ENCODE measurements around the gene ELMO1. TPM values are rescaled to one million over a fixed set of nuclear protein-coding genes. Genes with fewer than 3 reads are reported as not detected.
A peak's percentile ranks its signal among the peaks of the same experiment; 100 is the strongest.

Gene ELMO1
- total and polyA plus RNA-seq, 2 experiments from 2014 or later: 6.5 to 24.9 TPM

DNA sequence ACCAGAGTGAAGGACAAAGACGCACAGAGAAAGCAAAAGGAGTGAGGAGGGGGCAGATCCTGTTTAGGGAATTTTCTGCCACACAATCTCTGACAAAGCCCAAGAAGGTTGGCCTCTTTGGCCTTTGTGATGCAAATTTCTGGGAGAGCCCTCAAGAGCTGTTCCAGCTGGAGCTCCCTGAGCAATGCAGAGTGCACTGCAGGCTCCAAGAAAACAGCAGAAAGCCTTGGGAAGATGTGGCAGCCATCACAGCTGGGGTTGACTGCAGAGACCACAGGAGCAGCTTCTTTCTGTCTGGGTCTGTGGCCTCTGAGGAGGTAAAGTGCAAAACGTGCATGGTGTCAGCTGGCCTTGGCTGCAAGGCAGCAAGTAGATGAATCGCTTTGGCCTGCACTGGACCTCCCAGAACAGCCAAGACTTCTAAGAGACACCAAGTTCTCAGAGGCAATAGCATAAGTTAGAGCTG is 200.2 kb downstream of the ELMO1 start:
- Histone ChIP-seq H3K4me3 (peak overlapping the region; percentile 12; the same call in 1 of the 2 replicates), H4K20me1 (replicated peaks; ENCODE audit: insufficient read depth) (no peaks in the 10 kb centered on the region), H3F3A (replicated peaks; ENCODE audit: low read depth) (peaks cover 11% of the 10 kb centered on the region), H3K4me1 (ENCODE audit: insufficient read depth) (peaks cover 22% of the 10 kb centered on the region), H3K36me3 (ENCODE audit: insufficient read depth) (no peaks in the 10 kb centered on the region), H2AFZ (no peak overlapping the region), H3K27ac (ENCODE audit: low read depth) (peak overlapping the region; percentile 99), H3K79me2 (replicated peaks; ENCODE audit: insufficient read depth) (no peaks in the 10 kb centered on the region), H3K27me3 (ENCODE audit: insufficient read depth) (no peaks in the 10 kb centered on the region), H3K4me2 (peak overlapping the region; percentile 42), H3K9me2 (ENCODE audit: insufficient read depth) (no peaks in the 10 kb centered on the region)
- peaks cover 13% of the 10 kb centered on the region for H3K9me3 Mint-ChIP-seq
- peak overlapping the region; percentile 99 for H3K27ac Mint-ChIP-seq
- peak; percentile 45; the same call in 1 of the 2 replicates for TF ChIP-seq POLR2AphosphoS5 (IDR thresholded peaks at IDR 0.05; ENCODE audit: low read depth)
- peak; percentile 97 for TF ChIP-seq ZNF114 (CRISPR knock-in tag; IDR thresholded peaks at IDR 0.05)
- TF ChIP-seq NANOG (IDR thresholded peaks at IDR 0.05; ENCODE audit: borderline replicate concordance): peak; percentile 69; the same call in 1 of the 2 replicates
- TF ChIP-seq, protein P1, sequence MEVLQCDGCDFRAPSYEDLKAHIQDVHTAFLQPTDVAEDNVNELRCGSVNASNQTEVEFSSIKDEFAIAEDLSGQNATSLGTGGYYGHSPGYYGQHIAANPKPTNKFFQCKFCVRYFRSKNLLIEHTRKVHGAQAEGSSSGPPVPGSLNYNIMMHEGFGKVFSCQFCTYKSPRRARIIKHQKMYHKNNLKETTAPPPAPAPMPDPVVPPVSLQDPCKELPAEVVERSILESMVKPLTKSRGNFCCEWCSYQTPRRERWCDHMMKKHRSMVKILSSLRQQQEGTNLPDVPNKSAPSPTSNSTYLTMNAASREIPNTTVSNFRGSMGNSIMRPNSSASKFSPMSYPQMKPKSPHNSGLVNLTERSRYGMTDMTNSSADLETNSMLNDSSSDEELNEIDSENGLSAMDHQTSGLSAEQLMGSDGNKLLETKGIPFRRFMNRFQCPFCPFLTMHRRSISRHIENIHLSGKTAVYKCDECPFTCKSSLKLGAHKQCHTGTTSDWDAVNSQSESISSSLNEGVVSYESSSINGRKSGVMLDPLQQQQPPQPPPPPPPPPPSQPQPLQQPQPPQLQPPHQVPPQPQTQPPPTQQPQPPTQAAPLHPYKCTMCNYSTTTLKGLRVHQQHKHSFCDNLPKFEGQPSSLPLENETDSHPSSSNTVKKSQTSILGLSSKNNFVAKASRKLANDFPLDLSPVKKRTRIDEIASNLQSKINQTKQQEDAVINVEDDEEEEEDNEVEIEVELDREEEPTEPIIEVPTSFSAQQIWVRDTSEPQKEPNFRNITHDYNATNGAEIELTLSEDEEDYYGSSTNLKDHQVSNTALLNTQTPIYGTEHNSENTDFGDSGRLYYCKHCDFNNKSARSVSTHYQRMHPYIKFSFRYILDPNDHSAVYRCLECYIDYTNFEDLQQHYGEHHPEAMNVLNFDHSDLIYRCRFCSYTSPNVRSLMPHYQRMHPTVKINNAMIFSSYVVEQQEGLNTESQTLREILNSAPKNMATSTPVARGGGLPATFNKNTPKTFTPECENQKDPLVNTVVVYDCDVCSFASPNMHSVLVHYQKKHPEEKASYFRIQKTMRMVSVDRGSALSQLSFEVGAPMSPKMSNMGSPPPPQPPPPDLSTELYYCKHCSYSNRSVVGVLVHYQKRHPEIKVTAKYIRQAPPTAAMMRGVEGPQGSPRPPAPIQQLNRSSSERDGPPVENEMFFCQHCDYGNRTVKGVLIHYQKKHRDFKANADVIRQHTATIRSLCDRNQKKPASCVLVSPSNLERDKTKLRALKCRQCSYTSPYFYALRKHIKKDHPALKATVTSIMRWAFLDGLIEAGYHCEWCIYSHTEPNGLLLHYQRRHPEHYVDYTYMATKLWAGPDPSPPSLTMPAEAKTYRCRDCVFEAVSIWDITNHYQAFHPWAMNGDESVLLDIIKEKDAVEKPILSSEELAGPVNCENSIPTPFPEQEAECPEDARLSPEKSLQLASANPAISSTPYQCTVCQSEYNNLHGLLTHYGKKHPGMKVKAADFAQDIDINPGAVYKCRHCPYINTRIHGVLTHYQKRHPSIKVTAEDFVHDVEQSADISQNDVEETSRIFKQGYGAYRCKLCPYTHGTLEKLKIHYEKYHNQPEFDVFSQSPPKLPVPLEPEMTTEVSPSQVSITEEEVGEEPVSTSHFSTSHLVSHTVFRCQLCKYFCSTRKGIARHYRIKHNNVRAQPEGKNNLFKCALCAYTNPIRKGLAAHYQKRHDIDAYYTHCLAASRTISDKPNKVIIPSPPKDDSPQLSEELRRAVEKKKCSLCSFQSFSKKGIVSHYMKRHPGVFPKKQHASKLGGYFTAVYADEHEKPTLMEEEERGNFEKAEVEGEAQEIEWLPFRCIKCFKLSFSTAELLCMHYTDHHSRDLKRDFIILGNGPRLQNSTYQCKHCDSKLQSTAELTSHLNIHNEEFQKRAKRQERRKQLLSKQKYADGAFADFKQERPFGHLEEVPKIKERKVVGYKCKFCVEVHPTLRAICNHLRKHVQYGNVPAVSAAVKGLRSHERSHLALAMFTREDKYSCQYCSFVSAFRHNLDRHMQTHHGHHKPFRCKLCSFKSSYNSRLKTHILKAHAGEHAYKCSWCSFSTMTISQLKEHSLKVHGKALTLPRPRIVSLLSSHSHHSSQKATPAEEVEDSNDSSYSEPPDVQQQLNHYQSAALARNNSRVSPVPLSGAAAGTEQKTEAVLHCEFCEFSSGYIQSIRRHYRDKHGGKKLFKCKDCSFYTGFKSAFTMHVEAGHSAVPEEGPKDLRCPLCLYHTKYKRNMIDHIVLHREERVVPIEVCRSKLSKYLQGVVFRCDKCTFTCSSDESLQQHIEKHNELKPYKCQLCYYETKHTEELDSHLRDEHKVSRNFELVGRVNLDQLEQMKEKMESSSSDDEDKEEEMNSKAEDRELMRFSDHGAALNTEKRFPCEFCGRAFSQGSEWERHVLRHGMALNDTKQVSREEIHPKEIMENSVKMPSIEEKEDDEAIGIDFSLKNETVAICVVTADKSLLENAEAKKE (CRISPR knock-in tag; IDR thresholded peaks at IDR 0.05): peak; percentile 100
- TF ChIP-seq CREB1 (CRISPR knock-in tag; IDR thresholded peaks at IDR 0.05; ENCODE audit: low read depth): peak; percentile 62; the same call in 1 of the 2 replicates
- TF ChIP-seq, protein P2, sequence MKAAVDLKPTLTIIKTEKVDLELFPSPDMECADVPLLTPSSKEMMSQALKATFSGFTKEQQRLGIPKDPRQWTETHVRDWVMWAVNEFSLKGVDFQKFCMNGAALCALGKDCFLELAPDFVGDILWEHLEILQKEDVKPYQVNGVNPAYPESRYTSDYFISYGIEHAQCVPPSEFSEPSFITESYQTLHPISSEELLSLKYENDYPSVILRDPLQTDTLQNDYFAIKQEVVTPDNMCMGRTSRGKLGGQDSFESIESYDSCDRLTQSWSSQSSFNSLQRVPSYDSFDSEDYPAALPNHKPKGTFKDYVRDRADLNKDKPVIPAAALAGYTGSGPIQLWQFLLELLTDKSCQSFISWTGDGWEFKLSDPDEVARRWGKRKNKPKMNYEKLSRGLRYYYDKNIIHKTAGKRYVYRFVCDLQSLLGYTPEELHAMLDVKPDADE (IDR thresholded peaks at IDR 0.05): no peak
- TF ChIP-seq STAT1 (IDR thresholded peaks at IDR 0.05; ENCODE audit: unreplicated experiment): no peak
- TF ChIP-seq EZH2phosphoT487 (IDR thresholded peaks at IDR 0.05; ENCODE audit: unreplicated experiment): no peak
- H3K4me3 Mint-ChIP-seq: peak overlapping the region; percentile 47; the same call in 1 of the 3 replicates
- peaks cover 13% of the 10 kb centered on the region; the same call in 2 of the 3 replicates for H3K36me3 Mint-ChIP-seq (ENCODE audit: low read depth)
- peaks cover 5% of the 10 kb centered on the region for H3K27me3 Mint-ChIP-seq (ENCODE audit: insufficient read depth, low read depth, poor library complexity)
- DNase-seq (ENCODE audit: low spot score) (peak; percentile 97), ATAC-seq (peak; percentile 98)
- peaks cover 37% of the 10 kb centered on the region for H3K4me1 Mint-ChIP-seq

Data from GM23338 (cell line).